Naive thymus-derived CD8-positive, alpha-beta T cell (primary cell): Measurements from ENCODE around the gene PDLIM4. TPM values are rescaled to one million over a fixed set of nuclear protein-coding genes. Genes with fewer than 3 reads are reported as not detected.

ENCODE experiments used
- ATAC-seq, 2 donors: fragments of 150-1000 bp; cut with Tn5 transposase in 1 of 2; sonication (Bioruptor Pico), chemical (Tn5 transposase) in 1 of 2; 1 replicate in 1 of 2; 2 replicates in 1 of 2; pipeline ENCODE4 v1.10.0; 2021; ENCODE audit warnings: mild to moderate bottlenecking in 2 of 2, moderate library complexity in 2 of 2
- POLR2A ChIA-PET: fragments of 350-600 bp; sonication (Branson Sonifier 250); formaldehyde crosslinking; loops from one replicate; lab custom pipeline; 2021; ENCODE audit warnings: antibody characterized with exemption; lab: Charles Lee
- DNase-seq, 10 donors: peaks; one replicate each; pipeline versions ENCODE4 v3.0.0 to v3.0.0-alpha.2; 2020 to 2022
- H3K27ac Mint-ChIP-seq, 10 donors: one replicate each; pipeline ENCODE4 v1.8.0; 2020 to 2022; ENCODE audit warnings: mild to moderate bottlenecking in 10 of 10, mixed read lengths in 10 of 10, moderate library complexity in 4 of 10, inconsistent platforms in 1 of 10
- H3K27me3 Mint-ChIP-seq, 5 donors: one replicate each; pipeline ENCODE4 v1.8.0; 2021 to 2022; ENCODE audit warnings: mixed read lengths in 5 of 5
- H3K36me3 Mint-ChIP-seq, 3 donors: one replicate each; pipeline ENCODE4 v1.8.0; 2020 to 2022; ENCODE audit warnings: mixed read lengths in 3 of 3, mild to moderate bottlenecking in 2 of 3, inconsistent platforms in 1 of 3
- H3K4me1 Mint-ChIP-seq, 4 donors: one replicate each; pipeline ENCODE4 v1.8.0; 2021 to 2022; ENCODE audit warnings: mixed read lengths in 4 of 4
- H3K4me3 Mint-ChIP-seq, 10 donors: one replicate each; pipeline ENCODE4 v1.8.0; 2020 to 2022; ENCODE audit warnings: mild to moderate bottlenecking in 10 of 10, mixed read lengths in 10 of 10, moderate library complexity in 6 of 10, inconsistent platforms in 1 of 10
- H3K9me3 Mint-ChIP-seq, 9 donors: one replicate each; pipeline ENCODE4 v1.8.0; 2020 to 2022; ENCODE audit warnings: mixed read lengths in 9 of 9, mild to moderate bottlenecking in 3 of 9, inconsistent platforms in 1 of 9, moderate library complexity in 1 of 9
- polyA plus RNA-seq, 3 donors: library from polyadenylated mRNA; unstranded; fragments of 300-500 nt; fragmentation: Illumina TruSeq; gene quantifications; one replicate each; pipeline ENCODE4 v1.2.3, GENCODE V29; 2021
- total RNA-seq, 8 experiments: library from RNA in 2 of 8; stranded (reverse) in 2 of 8; gene quantifications; one replicate each; pipeline ENCODE4 v1.2.3 and lab custom pipeline; 2021 to 2026

PDLIM4 gene
- total and polyA plus RNA-seq, 5 experiments from 2014 or later, result not detected

DNA sequence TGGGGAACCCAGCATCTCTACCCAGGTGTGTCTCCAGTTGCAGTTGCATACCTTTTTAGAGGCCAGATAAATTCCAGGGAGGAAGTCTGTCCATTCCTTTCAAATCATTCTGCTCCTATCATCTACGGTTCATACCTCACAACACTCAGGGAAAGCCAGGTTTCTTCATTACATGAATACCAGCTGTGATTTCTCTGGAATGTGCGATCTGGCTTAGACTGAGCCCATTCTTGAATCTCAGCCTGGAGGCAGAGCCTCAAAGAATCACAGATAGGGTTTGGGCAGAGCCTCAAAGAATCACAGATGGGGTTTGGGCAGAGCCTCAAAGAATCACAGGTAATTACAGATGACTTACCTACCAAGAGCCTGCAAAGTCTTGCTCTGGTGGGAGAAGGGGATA, 37.0 kb upstream of the PDLIM4 start:
- ATAC-seq, result no peak
- H3K27ac Mint-ChIP-seq, result no peak overlapping the region
- DNase-seq, result no peak
- H3K27me3 Mint-ChIP-seq, result peaks cover 0 to 11% (median 2%) of the 10 kb centered on the region in 5 donors
- no peaks in the 10 kb centered on the region for H3K36me3 Mint-ChIP-seq
- peaks cover 6 to 11% (median 7%) of the 10 kb centered on the region in 4 donors for H3K4me1 Mint-ChIP-seq
- H3K9me3 Mint-ChIP-seq, result no peaks in the 10 kb centered on the region
- POLR2A ChIA-PET, result no interaction called here
- no peak overlapping the region for H3K4me3 Mint-ChIP-seq

DNA sequence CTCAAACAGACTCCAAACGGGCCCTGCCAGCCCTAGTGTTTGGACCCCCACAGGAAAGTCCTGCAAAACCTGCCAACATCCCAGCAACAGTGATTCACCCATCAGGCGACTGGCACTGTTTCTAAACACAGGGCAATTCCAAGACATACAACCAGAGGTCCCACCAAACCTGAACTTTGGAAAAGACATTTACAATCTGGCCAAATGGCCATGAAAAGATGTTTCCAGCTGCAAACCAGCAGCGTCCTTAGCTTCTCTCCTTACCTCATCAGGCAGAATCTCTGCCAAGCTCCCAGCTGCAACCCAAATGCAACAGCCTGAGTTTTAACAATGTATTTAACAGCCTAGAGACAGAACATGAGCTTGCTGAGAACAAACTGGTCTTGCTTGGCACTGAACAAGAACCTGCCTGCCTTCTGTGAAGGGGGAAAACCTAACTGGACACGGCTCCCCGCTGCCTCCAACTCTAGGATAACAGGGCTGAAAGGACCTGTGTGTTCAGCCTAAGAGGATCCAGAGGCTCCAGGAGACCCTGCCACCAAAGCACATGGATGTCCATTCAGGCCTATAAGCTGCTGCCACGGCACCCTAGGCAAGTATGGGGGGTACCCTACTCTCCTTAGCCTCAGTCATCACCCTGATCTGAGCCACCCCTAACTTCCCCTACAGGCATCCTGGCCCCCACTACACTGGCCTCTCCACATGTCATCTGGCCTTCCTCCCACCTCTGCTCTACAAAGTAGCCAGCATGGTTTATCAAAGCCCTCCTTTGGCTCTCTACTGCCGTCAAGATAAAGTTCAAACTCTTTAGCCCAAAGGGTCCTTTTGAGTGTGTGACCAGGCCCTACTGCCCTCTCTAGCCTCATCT, 35.5 kb upstream of the PDLIM4 start:
- POLR2A ChIA-PET, result no interaction called here
- DNase-seq (peak in 1 of 10 donors; percentile 50), ATAC-seq (no peak)
- Mint-ChIP-seq H3K36me3 (no peaks in the 10 kb centered on the region), H3K27ac (no peak overlapping the region), H3K27me3 (peaks cover 3 to 15% (median 9%) of the 10 kb centered on the region in 5 donors), H3K4me3 (no peak overlapping the region), H3K4me1 (peaks cover 9 to 25% (median 11%) of the 10 kb centered on the region in 4 donors), H3K9me3 (no peaks in the 10 kb centered on the region)

DNA sequence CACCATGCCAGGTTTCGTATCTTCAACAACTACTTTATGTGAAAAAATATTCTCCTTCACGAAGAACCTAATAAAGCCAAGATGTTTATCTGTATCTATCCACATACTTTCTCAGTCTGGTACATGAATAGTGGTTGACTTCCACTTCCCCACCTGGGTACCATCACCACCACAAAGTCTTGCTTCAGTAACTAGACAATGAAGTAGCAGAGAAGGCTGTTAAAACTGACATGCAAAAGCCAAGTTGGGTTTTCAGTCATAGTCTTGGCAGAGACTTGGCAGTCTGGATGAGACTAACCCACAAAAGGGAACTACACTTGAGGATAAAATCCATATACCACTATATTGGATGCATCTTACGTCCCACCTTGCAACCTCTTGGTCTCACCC, 34.9 kb upstream of the PDLIM4 start:
- ATAC-seq (no peak), DNase-seq (no peak)
- no peaks in the 10 kb centered on the region for H3K9me3 Mint-ChIP-seq
- no peak overlapping the region for H3K4me3 Mint-ChIP-seq
- H3K4me1 Mint-ChIP-seq, result peaks cover 9 to 26% (median 11%) of the 10 kb centered on the region in 4 donors
- H3K27ac Mint-ChIP-seq, result no peak overlapping the region
- peaks cover 3 to 17% (median 9%) of the 10 kb centered on the region in 5 donors for H3K27me3 Mint-ChIP-seq
- POLR2A ChIA-PET, result no interaction called here
- no peaks in the 10 kb centered on the region for H3K36me3 Mint-ChIP-seq

DNA sequence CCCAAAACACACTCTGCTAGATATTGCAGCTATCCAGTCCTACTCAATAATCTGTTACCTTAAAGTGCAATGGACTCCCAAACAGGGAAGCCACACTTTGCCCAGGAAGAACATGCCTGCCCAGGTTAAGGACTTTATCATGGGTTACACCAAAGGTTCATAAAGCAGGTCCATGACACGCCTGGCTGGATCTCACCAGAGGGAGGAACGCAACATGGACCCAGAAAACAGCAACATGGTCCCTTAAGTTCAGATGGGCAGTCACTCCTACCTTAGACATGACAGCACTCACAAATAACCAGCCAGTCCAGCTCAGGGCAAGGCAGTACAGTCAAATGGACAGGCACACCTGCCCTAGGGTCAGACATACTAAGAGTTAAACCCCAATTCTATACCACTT, 33.6 kb upstream of the PDLIM4 start:
- peaks cover 4 to 22% (median 13%) of the 10 kb centered on the region in 5 donors for H3K27me3 Mint-ChIP-seq
- no peak overlapping the region for H3K4me3 Mint-ChIP-seq
- H3K27ac Mint-ChIP-seq, result no peak overlapping the region
- ATAC-seq (no peak), DNase-seq (no peak)
- peaks cover 9 to 29% (median 11%) of the 10 kb centered on the region in 4 donors for H3K4me1 Mint-ChIP-seq
- H3K9me3 Mint-ChIP-seq, result no peaks in the 10 kb centered on the region
- H3K36me3 Mint-ChIP-seq, result no peaks in the 10 kb centered on the region
- POLR2A ChIA-PET, result interaction anchor here (0.5 kb wide), 1 partner anchor 24 kb away, joined by 7 read pairs; no protein-coding TSS in a partner anchor

DNA sequence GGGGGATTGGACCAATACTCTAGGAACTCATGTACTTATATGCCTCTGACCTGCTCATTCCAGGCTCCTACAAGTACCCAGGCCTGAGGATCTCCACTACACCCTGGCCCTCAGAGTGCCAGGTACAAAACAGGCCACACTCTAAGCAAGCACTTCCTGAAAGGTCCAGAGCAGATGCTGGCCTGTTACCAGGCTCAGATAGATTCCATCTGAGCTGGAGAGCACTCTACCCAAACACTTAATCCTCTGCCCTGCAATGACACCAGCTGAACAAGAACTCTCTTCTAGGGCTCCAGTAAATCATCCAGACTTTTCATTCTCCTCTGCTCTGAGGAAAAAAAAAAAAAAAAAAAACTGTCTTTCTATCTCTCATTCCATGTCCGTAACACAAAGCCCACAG, 32.8 kb upstream of the PDLIM4 start:
- DNase-seq (peak in 1 of 10 donors; percentile 21), ATAC-seq (no peak)
- Mint-ChIP-seq H3K36me3 (peaks cover 0 to 4% (median 0%) of the 10 kb centered on the region in 3 donors), H3K27ac (no peak overlapping the region), H3K4me3 (no peak overlapping the region), H3K4me1 (peaks cover 14 to 37% (median 16%) of the 10 kb centered on the region in 4 donors), H3K27me3 (peaks cover 12 to 30% (median 22%) of the 10 kb centered on the region in 5 donors), H3K9me3 (no peaks in the 10 kb centered on the region)
- POLR2A ChIA-PET, result interaction anchor here (0.5 kb wide), 1 partner anchor 23 kb away, joined by 7 read pairs; no protein-coding TSS in a partner anchor

DNA sequence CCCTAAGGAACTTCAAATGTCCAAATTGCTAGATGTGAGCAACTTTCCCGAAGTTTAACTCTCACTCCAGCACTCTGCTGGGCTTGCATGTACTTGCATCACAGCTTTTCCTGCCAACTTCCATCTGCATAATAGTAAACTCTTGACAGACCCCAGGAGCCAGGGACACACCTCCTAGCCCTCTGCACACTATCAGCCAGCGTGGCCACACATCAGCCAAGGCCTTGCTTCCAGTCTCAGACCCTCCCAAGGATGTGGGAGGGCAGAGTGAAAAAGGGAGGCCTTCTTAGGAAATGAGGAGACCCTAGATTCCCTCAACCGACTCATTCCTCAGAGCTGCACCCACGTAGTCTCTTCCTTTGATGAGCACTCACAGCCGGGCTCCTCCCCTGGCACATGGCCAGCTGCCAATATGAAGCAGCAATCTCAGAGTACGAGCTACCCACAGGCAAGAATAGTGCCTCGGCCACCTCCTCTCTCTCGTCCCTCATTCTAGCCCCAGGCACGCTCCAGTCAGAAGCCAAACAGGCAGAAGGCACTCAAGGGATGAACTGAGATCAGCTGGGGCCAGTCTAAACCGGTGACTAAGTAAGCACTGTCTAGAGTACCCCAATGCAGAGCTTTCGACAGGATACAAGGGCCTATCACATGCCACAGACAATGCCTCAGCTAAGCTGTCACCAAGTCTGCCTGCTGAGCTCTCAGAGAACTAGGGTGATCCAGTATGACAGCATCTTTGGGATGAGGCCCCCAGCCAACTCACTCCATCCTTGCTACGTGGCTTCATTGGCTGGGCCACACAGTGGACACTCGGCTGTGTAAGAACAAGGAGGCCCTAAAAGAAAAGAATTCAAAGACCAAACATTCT, 32.1 kb upstream of the PDLIM4 start:
- no peaks in the 10 kb centered on the region for H3K9me3 Mint-ChIP-seq
- peaks cover 0 to 7% (median 0%) of the 10 kb centered on the region in 3 donors for H3K36me3 Mint-ChIP-seq
- H3K27me3 Mint-ChIP-seq, result peaks cover 17 to 36% (median 28%) of the 10 kb centered on the region in 5 donors
- peak overlapping the region in 1 of 10 donors; percentile 72 for H3K27ac Mint-ChIP-seq
- peak; percentile 66 to 75 for ATAC-seq
- POLR2A ChIA-PET, result no interaction called here
- peak in 8 of 10 donors; percentile 15 to 75 (median 40) for DNase-seq
- H3K4me1 Mint-ChIP-seq, result peaks cover 16 to 42% (median 18%) of the 10 kb centered on the region in 4 donors
- peak overlapping the region in 7 of 10 donors; percentile 7 to 67 (median 52) for H3K4me3 Mint-ChIP-seq

DNA sequence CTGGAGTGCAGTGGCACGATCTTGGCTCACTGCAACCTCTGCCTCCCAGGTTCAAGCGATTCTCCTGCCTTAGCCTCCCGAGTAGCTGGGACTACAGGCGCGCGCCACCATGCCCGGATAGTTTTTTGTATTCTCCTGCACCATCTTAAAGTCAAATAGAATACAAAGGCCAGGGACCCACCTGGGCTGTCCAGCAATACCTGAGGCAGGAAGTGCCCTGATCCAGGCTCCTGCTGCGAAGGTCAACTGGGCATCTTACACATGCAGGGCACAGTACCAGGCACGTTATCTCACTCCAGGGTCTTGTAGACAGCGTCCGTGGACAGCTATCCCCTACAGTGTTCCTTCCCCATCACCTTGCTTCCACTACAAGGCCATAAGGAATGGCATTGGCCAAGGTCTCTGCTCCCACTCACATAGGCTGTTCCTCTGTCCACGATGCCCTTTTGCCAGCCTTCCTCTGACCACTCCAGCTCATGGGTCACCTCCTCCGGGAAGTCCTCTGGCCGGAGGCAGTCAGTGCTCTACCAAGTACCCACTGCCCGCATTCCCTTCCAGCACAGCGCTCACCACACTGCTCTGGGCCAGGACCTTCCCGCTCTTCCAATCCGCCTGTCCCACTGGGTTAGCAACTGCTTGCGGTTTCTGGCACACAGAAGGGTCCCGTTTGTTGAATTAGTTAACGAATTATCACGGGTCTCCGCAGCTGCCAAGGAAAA, 30.8 kb upstream of the PDLIM4 start:
- H3K4me1 Mint-ChIP-seq, result peaks cover 16 to 47% (median 23%) of the 10 kb centered on the region in 4 donors
- H3K4me3 Mint-ChIP-seq, result peak overlapping the region in 8 of 10 donors; percentile 9 to 67 (median 50)
- no peak overlapping the region for H3K27ac Mint-ChIP-seq
- no peak for ATAC-seq
- POLR2A ChIA-PET, result no interaction called here
- DNase-seq, result peak in 1 of 10 donors; percentile 58
- H3K9me3 Mint-ChIP-seq, result no peaks in the 10 kb centered on the region
- peaks cover 18 to 46% (median 39%) of the 10 kb centered on the region in 5 donors for H3K27me3 Mint-ChIP-seq
- H3K36me3 Mint-ChIP-seq, result peaks cover 0 to 7% (median 0%) of the 10 kb centered on the region in 3 donors

DNA sequence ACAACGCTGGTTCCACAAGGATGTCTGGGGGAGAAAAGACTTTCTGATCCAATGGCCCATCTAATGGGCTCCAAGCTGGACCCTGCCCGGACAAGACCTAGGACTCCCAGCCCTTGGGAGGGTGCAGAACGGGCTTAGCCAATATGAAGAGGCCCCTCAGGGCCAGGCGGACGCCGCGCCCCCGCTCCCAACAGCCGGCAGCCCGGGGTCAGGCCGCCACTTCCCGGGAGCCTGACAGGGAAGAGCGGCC, 30.3 kb upstream of the PDLIM4 start:
- POLR2A ChIA-PET, result no interaction called here
- ATAC-seq (no peak), DNase-seq (peak in 1 of 10 donors; percentile 55)
- Mint-ChIP-seq H3K4me1 (peaks cover 16 to 47% (median 23%) of the 10 kb centered on the region in 4 donors), H3K9me3 (no peaks in the 10 kb centered on the region), H3K36me3 (peaks cover 0 to 7% (median 0%) of the 10 kb centered on the region in 3 donors), H3K27ac (no peak overlapping the region), H3K27me3 (peaks cover 18 to 46% (median 44%) of the 10 kb centered on the region in 5 donors), H3K4me3 (peak overlapping the region in 7 of 10 donors; percentile 9 to 67 (median 47))

DNA sequence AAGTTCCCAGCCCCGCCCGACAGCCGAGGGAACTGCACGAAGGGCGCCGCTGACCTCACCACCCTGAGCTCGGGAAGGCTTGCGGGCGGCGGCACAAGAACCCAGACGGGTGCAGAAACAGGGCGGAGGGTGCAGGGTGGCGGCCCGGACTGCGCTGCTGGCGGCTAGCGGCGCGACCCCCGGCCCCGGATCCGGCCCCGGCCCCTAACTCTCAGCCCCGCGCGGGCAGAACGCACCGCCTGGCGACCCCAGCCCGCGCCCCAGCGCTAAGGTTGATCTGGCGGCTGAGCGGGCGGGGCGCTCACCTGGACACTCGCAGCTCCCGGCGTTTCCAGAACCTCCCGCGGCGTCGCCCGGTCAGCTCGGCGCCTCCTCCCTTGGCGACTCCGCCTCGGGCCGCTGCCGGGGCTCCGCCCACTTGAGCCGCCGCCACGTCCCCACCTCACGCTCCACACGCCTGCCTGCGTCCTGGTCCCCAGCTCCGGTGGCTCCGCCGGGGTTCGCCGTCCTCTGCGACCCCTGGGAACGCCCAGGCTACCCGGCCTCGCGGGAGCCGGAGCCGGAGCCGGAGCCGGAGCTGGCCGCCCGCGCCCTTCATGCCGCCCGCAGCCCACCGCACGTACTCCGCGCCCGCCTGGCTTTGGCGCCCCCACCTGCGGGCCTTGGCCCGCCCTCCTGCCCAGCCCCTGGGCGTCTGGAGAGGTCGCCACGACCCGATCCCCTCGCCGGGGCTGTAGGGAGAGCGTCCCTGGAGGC, 29.8 kb upstream of the PDLIM4 start, which contains the start of gene P4HA2:
TSS of gene P4HA2 (minus strand) at position 369 of the 756 bp plus-strand sequence. CDS start 9,227 bp downstream, outside the sequence.
- peak within 1 kb of the TSS in 9 of 10 donors; percentile 35 to 80 (median 53) for H3K4me3 Mint-ChIP-seq
- H3K9me3 Mint-ChIP-seq, result no peaks in the 10 kb centered on the region
- POLR2A ChIA-PET, result no interaction called here
- peaks cover 19 to 51% (median 48%) of the 10 kb centered on the region in 5 donors for H3K27me3 Mint-ChIP-seq
- H3K27ac Mint-ChIP-seq, result no peak within 1 kb of the TSS
- DNase-seq (peak in 4 of 10 donors; percentile 4 to 61 (median 6)), ATAC-seq (peak; percentile 36 to 71)
- peaks cover 16 to 43% (median 23%) of the 10 kb centered on the region in 4 donors for H3K4me1 Mint-ChIP-seq
- H3K36me3 Mint-ChIP-seq, result peaks cover 0 to 7% (median 0%) of the 10 kb centered on the region in 3 donors

DNA sequence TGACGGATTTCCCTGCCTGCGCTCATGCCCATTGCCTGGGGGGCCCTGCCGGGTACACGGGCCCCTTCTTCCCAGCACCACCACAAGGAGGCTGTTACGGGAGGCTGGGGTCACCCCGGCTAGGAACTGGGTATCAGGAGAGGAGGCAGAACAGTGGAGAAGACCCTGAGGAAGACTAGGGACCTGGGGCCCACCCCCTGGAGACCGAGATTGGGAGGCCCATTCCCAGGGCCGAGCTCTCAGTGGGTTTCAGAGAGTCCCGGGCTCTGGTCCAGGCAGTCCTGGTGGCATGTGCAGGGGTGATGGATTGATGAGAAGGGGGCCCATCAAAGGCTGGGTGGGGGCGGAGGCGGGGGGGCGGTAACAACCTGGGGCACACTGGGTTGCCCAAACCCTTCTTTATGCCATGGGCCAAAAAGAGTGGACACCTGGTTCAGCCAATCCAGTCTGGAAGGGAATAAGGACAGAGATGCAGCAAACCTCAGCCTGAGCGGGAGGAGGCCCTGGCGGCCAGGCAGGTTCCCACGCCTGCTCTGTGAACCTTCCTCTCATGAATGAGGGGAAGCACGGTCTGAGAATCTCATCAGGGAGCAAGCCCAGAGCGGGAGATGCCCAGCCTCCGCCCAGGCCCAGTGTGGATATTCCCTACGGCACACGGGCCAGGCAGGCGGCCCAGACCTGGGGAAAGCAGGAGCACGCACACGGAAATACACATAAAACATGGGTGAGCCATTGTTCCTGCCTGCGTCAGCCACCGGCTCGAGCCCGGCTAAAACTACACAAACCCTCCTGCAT, 29.1 kb upstream of the PDLIM4 start:
- Mint-ChIP-seq H3K27ac (peak overlapping the region in 1 of 10 donors; percentile 41), H3K27me3 (peaks cover 21 to 57% (median 50%) of the 10 kb centered on the region in 5 donors), H3K4me1 (peaks cover 16 to 40% (median 23%) of the 10 kb centered on the region in 4 donors), H3K36me3 (peaks cover 0 to 7% (median 0%) of the 10 kb centered on the region in 3 donors), H3K4me3 (peak overlapping the region; percentile 16 to 82 (median 60)), H3K9me3 (no peaks in the 10 kb centered on the region)
- DNase-seq, result peak in 1 of 10 donors; percentile 59
- POLR2A ChIA-PET, result no interaction called here
- no peak for ATAC-seq

DNA sequence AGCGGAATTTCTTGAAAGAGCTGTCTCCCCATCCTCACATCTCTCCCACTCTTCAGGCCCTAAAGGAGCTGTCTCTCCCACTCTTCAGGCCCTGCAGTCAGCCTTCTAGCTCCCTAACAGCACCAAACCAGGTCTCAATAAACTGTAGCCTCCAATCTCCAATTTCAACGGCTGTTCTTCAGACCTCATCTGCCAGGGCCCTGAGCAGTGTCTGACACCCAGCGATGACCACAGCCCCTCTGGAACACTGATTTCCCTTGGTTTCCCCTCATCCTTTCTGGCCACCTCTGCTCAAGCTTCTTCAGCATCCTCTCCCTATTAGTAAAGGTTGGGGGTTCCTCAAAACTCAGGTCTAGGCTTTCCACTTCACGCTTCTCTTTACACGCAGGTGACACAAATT, 28.3 kb upstream of the PDLIM4 start:
- POLR2A ChIA-PET, result no interaction called here
- H3K9me3 Mint-ChIP-seq, result no peaks in the 10 kb centered on the region
- peak in 1 of 10 donors; percentile 8 for DNase-seq
- peaks cover 0 to 7% (median 0%) of the 10 kb centered on the region in 3 donors for H3K36me3 Mint-ChIP-seq
- peaks cover 16 to 40% (median 23%) of the 10 kb centered on the region in 4 donors for H3K4me1 Mint-ChIP-seq
- H3K4me3 Mint-ChIP-seq, result peak overlapping the region in 9 of 10 donors; percentile 53 to 82 (median 69)
- H3K27me3 Mint-ChIP-seq, result peaks cover 21 to 55% (median 50%) of the 10 kb centered on the region in 5 donors
- no peak for ATAC-seq
- H3K27ac Mint-ChIP-seq, result no peak overlapping the region
